Measurements from ENCODE around the gene SPC24. TPM values are rescaled to one million over a fixed set of nuclear protein-coding genes. Genes with fewer than 3 reads are reported as not detected.
A peak's percentile ranks its signal among the peaks of the same experiment; 100 is the strongest.

Gene SPC24
- total RNA-seq, 4 donors from 2014 or later: 4.2 to 6.8 (median 5.7) TPM

DNA sequence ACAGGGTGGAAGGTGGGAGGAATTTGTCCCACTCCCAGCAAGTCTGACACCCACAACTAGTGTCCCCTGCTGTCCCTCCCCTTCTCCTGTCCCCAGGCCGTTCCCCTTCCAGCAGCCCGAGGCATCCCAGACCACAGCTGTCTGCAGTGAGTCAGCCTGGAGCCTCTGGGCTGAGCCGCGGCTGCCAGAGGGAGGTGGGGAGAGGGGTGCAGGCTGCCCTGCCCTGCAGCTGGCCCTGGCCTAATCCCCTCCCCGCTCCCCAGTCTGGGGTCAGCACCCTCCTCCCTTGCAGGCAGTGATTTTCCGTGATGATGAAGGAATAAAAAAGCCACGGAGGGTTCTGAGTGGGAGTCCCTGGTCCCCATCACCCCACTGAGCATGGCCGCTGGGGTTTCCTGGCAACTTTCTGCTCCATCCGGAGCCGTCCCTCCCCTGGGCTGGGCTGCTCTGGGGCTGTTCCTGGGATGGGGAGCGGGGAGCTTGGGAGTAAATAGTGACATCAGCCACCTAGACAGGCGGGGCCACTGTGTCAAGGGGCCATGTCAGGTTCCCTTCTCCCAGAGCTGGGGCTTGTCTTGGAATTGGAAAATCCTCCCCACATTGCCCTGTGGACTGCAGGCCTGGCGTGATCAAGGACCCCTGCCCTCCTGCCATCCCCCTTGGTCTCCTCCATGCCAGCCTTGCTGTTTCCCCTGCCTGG, 16.8 kb downstream of the SPC24 start:
- Histone ChIP-seq H3K9me3 (no peaks in the 10 kb centered on the region), H3K4me3 (peak overlapping the region in 1 of 2 donors; percentile 35), H3K27ac (peak overlapping the region; percentile 80 to 97 (median 96)), H3K36me3 (no peaks in the 10 kb centered on the region), H3K27me3 (no peaks in the 10 kb centered on the region), H3K4me1 (peaks cover 3 to 75% (median 44%) of the 10 kb centered on the region in 3 donors)
- TF ChIP-seq POLR2A (IDR thresholded peaks at IDR 0.05) (no peak), POLR2AphosphoS5 (IDR thresholded peaks at IDR 0.05) (peak; percentile 56), EP300 (IDR thresholded peaks at IDR 0.05) (no peak)
- TF ChIP-seq, protein P1, sequence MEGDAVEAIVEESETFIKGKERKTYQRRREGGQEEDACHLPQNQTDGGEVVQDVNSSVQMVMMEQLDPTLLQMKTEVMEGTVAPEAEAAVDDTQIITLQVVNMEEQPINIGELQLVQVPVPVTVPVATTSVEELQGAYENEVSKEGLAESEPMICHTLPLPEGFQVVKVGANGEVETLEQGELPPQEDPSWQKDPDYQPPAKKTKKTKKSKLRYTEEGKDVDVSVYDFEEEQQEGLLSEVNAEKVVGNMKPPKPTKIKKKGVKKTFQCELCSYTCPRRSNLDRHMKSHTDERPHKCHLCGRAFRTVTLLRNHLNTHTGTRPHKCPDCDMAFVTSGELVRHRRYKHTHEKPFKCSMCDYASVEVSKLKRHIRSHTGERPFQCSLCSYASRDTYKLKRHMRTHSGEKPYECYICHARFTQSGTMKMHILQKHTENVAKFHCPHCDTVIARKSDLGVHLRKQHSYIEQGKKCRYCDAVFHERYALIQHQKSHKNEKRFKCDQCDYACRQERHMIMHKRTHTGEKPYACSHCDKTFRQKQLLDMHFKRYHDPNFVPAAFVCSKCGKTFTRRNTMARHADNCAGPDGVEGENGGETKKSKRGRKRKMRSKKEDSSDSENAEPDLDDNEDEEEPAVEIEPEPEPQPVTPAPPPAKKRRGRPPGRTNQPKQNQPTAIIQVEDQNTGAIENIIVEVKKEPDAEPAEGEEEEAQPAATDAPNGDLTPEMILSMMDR (IDR thresholded peaks at IDR 0.05): peak in 1 of 4 experiments; percentile 30
- no CpG with 5 or more reads among the region's 13 CpGs for WGBS, 2 donors (ENCODE audit: low coverage in 1 of 2)
- peak; percentile 70 for ATAC-seq

DNA sequence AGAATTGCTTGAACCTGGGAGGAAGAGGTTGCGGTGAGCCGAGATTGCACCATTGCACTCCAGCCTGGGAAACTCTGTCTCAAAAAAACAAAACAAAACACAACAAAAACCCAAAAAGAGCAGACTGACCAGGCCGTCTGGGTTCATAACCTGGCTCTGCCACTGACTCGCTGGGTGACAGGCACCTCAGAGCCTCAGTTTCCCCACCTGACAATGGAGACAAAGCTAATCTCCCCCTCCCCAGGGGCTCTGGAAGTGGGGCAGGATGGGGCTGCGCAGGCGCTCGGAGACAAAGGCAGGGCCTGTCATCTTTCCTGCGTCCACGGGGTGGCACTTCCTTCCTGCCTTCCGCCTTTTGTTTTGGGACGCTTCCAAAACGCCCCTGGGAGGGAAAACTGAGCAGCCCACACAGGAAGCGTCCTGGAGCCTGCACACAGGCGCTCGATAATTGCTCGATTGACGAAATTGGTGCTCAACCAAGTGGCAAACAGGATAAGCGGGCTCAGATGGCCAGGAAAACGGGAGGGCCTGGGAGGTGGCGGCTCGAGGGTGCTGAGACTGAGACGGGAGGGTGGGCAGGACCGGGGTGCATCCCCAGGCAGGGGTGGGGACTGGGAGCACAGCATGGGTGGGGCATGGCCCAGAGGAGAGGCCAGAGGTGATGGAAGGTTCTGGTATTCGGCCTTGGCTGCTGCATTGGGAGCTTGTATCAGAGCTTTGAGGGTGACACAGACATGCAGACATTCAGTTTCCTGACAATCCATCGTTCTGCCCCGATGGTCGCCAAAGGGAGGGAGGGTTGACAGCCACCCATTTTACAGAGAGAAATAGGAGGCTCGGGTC, 17.8 kb downstream of the SPC24 start:
- 4 to 9% methylated on average over 7 to 14 of the region's 28 CpGs for WGBS, 2 donors (ENCODE audit: low coverage in 1 of 2)
- ATAC-seq: peak; percentile 63
- TF ChIP-seq POLR2AphosphoS5 (IDR thresholded peaks at IDR 0.05) (peak; percentile 87), EP300 (IDR thresholded peaks at IDR 0.05) (no peak)
- TF ChIP-seq, protein P1 (IDR thresholded peaks at IDR 0.05): peak in 3 of 4 experiments; percentile 95 to 96 (median 96)
- Histone ChIP-seq H3K9me3 (no peaks in the 10 kb centered on the region), H3K27ac (peak overlapping the region; percentile 80 to 97 (median 96)), H3K4me3 (peak overlapping the region in 1 of 2 donors; percentile 35), H3K27me3 (no peaks in the 10 kb centered on the region), H3K4me1 (peaks cover 3 to 65% (median 34%) of the 10 kb centered on the region in 3 donors), H3K36me3 (no peaks in the 10 kb centered on the region)

GRCh38 chr19:11136400-11137101, 19.0 kb downstream of the SPC24 start:
- peak overlapping the region in 3 of 4 donors; percentile 53 to 97 (median 96) for H3K27ac ChIP-seq
- TF ChIP-seq POLR2A (IDR thresholded peaks at IDR 0.05): no peak
- no peak for TF ChIP-seq EP300 (IDR thresholded peaks at IDR 0.05)
- TF ChIP-seq, protein P1 (IDR thresholded peaks at IDR 0.05): no peak
- TF ChIP-seq POLR2AphosphoS5 (IDR thresholded peaks at IDR 0.05): no peak
- H3K9me3 ChIP-seq: no peaks in the 10 kb centered on the region
- no peak for ATAC-seq
- H3K36me3 ChIP-seq: peaks cover 0 to 12% of the 10 kb centered on the region in 2 donors
- peaks cover 0 to 54% (median 23%) of the 10 kb centered on the region in 3 donors for H3K4me1 ChIP-seq
- no peak overlapping the region for H3K4me3 ChIP-seq
- H3K27me3 ChIP-seq: no peaks in the 10 kb centered on the region
- 66 to 79% methylated on average over 5 to 10 of the region's 14 CpGs for WGBS, 2 donors (ENCODE audit: low coverage in 1 of 2)

DNA sequence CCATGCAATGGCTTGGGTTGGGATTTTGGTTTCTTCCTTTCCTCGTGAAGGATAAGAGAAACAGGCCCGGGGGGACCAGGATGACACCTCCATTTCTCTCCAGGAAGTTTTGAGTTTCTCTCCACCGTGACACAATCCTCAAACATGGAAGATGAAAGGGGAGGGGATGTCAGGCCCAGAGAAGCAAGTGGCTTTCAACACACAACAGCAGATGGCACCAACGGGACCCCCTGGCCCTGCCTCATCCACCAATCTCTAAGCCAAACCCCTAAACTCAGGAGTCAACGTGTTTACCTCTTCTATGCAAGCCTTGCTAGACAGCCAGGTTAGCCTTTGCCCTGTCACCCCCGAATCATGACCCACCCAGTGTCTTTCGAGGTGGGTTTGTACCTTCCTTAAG, 24.1 kb downstream of the SPC24 start:
- TF ChIP-seq EP300 (IDR thresholded peaks at IDR 0.05): no peak
- no peak for TF ChIP-seq POLR2AphosphoS5 (IDR thresholded peaks at IDR 0.05)
- no peak for TF ChIP-seq POLR2A (IDR thresholded peaks at IDR 0.05)
- TF ChIP-seq, protein P1 (IDR thresholded peaks at IDR 0.05): no peak

More for the DNA sequence above, 24.1 kb downstream of the SPC24 start:
- no peaks in the 10 kb centered on the region for H3K9me3 ChIP-seq
- no peak for ATAC-seq
- peaks cover 0 to 53% of the 10 kb centered on the region in 2 donors for H3K36me3 ChIP-seq
- H3K4me1 ChIP-seq: peaks cover 0 to 23% (median 2%) of the 10 kb centered on the region in 3 donors
- H3K27me3 ChIP-seq: no peaks in the 10 kb centered on the region
- 20 to 56% methylated on average over 1 to 3 of the region's 7 CpGs for WGBS, 2 donors (ENCODE audit: low coverage in 1 of 2)
- H3K27ac ChIP-seq: peak overlapping the region; percentile 5 to 79 (median 74)
- H3K4me3 ChIP-seq: no peak overlapping the region

Measured in gastroesophageal sphincter (tissue), 4 donors.